Activated CD8-positive, alpha-beta memory T cell treated with anti-CD3 and anti-CD28 coated beads for 24 hours (primary cell): ENCODE results near the gene SLC4A2.
"Not testable (repeated sequence)": the region's sequence is repeated elsewhere in the genome, so short reads cannot be mapped to it uniquely, and the experiment has no call there.

Source experiments
- DNase-seq: peaks from one replicate; pipeline ENCODE4 v3.0.0-alpha.2; 2020

Gene SLC4A2, protein sequence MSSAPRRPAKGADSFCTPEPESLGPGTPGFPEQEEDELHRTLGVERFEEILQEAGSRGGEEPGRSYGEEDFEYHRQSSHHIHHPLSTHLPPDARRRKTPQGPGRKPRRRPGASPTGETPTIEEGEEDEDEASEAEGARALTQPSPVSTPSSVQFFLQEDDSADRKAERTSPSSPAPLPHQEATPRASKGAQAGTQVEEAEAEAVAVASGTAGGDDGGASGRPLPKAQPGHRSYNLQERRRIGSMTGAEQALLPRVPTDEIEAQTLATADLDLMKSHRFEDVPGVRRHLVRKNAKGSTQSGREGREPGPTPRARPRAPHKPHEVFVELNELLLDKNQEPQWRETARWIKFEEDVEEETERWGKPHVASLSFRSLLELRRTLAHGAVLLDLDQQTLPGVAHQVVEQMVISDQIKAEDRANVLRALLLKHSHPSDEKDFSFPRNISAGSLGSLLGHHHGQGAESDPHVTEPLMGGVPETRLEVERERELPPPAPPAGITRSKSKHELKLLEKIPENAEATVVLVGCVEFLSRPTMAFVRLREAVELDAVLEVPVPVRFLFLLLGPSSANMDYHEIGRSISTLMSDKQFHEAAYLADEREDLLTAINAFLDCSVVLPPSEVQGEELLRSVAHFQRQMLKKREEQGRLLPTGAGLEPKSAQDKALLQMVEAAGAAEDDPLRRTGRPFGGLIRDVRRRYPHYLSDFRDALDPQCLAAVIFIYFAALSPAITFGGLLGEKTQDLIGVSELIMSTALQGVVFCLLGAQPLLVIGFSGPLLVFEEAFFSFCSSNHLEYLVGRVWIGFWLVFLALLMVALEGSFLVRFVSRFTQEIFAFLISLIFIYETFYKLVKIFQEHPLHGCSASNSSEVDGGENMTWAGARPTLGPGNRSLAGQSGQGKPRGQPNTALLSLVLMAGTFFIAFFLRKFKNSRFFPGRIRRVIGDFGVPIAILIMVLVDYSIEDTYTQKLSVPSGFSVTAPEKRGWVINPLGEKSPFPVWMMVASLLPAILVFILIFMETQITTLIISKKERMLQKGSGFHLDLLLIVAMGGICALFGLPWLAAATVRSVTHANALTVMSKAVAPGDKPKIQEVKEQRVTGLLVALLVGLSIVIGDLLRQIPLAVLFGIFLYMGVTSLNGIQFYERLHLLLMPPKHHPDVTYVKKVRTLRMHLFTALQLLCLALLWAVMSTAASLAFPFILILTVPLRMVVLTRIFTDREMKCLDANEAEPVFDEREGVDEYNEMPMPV

DNA sequence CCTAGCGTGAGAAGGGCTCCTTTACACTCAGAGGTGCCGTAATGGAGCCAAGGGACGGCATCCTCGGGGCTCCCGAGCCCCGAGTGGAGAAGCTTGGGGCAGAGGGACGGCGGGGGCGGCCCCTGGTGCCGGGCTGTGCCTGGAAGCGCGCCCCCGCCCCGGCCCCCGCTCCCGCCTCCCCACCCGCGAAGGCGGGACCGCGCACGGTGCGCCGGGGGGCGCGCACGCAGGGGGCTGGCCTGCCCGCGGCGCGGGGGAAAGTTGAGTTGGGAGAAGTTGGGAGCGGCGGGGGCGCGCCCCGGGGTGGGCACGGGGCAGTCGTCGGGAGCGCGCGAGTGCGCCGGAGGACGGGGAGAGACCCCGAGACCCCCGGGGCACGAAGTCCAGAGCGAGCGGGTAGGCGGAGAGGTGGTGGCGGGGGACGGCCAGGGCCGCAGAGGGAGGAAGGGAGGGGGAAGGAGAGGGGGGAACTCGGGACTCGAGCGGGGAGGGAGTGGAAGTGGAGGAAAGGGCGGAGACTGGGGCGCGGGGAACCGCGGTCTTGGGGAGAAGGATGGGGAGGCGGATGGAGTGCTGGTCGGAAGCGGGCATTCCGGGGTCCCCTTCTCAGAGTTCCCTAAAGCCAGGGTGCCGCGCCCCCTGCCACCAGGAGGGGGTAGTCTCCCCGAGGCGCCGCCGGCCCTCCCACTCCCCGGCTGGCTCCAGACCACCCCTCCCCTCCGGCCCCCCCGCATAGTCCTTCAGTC lies at the start of gene SLC4A2:
SLC4A2 (plus strand) TSS at position 223 of the 746 bp plus-strand sequence. CDS start 2,399 bp downstream, outside the sequence.
- peak; percentile 89 for DNase-seq

DNA sequence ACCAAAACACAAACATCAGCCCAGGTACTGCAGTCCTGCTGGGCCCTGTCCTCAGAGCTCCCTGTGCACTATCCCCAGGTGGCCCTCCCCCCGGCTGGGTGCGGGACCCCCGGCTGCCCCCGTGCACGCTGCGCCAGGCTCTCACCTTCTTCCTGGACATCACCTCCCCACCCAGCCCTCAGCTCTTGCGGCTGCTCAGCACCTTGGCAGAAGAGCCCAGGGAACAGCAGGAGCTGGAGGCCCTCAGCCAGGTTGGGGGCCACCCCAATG lies 49.4 kb upstream of the SLC4A2 start:
- no peak for DNase-seq

DNA sequence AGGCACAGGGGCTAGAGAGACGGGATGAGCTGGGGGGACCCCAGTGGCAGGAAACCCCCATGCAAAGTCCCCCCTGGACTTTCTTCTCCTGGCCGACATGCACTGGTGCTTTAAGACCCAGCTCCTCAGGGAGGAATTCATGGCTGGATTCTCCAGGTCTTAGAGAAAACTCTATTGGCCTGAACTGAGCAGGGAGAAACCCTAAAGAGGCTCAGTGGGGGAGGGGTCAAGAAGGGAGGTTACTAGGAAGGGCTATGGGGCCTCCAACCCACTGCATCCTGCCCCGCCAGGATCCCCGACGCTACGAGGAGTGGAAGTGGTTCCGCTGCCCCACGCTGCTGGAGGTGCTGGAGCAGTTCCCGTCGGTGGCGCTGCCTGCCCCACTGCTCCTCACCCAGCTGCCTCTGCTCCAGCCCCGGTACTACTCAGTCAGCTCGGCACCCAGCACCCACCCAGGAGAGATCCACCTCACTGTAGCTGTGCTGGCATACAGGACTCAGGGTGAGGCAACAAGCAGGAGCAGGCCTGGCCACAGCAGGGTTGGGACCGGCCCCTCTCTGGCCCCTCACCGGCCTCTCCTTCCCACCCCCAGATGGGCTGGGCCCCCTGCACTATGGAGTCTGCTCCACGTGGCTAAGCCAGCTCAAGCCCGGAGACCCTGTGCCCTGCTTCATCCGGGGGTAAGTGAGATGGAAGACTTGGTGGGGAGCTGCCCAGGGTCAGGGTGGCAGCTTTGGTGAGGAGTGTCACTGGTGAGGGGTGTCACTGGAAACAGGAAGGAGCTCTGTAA lies 48.9 kb upstream of the SLC4A2 start:
- DNase-seq = no peak

DNA sequence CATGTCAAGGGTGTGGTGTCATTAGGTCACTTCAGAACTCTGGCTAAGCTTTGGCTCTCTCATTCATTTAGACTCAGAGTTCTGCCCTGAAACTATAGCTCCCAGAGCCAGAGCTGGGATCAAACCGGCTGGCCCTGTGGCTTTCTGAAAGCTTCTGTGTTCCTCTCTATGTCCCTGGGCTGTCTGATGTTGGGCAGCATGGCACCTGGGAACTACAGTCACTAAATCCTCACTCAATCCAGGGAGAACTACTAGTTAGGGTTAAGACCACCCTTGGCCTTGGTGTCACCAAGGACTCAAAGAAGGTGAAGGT lies 48.3 kb upstream of the SLC4A2 start:
- DNase-seq = no peak

DNA sequence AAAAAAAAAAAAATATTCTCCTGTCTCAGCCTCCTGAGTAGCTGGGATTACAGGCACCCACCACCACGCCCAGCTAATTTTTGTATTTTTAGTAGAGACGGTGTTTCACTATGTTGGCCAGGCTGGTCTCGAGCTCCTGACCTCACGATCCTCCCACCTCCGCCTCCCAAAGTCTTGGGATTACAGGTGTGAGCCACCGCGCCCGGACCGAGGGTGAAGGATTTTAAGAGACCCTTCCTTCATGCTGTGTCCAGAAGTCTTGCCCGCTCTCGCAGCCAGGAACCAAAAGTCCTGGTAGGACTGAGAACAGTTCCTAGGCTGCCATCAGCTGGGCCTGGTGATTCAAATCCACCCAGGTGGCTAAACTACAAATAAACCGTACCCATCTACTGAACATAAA lies 47.8 kb upstream of the SLC4A2 start:
- DNase-seq = not testable (repeated sequence)

DNA sequence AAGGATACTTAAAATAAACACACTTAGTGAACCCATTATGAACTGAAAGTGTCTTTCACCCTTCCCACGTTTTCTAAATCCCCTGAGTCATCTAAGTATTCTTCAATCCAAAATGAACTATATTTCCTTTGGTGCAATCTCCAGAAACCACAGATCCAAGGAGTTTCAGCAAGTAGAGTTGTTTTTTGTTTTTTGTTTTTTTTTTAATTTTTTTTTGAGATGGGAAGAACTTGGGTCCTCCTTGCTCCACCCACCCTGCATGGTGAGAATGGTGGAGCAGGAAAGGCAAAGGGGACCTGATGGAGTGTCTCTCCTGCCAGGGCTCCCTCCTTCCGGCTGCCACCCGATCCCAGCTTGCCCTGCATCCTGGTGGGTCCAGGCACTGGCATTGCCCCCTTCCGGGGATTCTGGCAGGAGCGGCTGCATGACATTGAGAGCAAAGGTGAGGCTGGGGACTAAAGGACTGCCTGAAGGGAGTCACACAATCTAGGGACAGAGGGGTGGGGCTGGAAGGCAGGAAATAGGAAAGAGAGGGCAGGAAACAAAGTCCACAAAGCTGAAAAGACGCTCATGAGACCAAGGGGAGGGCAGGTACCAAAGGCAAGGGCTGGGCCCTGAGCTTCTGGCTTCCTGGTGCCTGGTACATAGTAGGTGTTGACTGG lies 47.2 kb upstream of the SLC4A2 start:
- no peak for DNase-seq

DNA sequence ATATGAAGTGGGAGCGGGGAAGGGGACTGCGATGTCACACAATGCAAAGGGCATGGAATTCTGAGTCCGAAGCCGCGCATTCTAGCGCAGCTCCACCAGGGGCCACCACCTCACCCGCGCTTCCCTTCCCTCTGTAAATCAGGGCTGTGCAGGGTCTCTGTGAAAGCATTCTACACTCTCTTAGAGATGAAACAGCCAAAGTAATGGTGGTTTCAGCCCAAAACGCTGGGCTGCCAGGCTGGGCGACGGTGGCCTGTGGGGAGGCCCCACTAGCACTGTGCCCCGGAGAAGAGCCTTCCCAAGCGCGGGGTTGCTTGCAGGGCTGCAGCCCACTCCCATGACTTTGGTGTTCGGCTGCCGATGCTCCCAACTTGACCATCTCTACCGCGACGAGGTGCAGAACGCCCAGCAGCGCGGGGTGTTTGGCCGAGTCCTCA lies 46.5 kb upstream of the SLC4A2 start:
- DNase-seq = no peak

DNA sequence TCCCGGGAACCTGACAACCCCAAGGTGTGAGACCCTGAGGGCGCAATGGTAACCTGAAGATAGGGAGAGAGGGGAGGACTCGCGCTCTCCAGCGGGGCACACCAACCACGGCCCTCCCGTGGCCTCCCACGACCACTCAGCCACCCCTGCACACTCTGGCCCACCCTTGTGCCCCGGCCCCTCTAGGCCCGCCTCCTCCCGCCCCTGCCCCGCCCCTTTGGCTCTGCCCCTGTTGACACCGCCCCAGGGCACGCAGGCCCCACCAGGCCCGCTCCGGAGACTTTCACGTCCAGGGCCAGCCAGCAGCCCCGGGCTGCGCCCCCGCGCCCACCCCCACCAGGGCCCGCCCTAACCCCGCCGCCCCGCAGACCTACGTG lies 46.0 kb upstream of the SLC4A2 start:
- DNase-seq = no peak

DNA sequence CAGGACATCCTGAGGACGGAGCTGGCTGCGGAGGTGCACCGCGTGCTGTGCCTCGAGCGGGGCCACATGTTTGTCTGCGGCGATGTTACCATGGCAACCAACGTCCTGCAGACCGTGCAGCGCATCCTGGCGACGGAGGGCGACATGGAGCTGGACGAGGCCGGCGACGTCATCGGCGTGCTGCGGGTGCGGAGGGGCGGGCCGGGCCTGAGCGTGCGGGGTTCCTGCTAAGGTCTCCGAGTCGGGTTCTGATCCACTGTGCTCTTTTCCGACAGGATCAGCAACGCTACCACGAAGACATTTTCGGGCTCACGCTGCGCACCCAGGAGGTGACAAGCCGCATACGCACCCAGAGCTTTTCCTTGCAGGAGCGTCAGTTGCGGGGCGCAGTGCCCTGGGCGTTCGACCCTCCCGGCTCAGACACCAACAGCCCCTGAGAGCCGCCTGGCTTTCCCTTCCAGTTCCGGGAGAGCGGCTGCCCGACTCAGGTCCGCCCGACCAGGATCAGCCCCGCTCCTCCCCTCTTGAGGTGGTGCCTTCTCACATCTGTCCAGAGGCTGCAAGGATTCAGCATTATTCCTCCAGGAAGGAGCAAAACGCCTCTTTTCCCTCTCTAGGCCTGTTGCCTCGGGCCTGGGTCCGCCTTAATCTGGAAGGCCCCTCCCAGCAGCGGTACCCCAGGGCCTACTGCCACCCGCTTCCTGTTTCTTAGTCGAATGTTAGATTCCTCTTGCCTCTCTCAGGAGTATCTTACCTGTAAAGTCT lies 45.5 kb upstream of the SLC4A2 start:
- DNase-seq = peak; percentile 87

DNA sequence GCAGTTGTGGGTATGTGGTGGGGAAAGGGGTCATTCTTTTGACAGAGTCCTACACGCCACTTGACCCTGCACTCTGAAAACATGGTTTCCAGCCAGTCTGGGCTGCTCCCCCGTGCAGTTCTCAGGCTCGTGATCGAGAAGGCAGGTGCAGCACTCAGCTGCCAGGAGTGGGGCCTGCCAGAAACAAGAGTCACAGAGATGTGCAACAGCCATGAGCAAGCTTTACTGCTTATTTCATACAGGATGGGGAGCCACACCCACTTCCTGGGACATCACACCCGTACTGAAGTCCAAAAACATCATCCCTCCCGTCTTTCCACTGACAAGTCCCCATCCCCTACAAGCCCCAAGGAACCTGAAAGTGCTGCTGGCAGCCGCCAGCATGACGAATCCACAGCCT lies 44.4 kb upstream of the SLC4A2 start:
- no peak for DNase-seq

DNA sequence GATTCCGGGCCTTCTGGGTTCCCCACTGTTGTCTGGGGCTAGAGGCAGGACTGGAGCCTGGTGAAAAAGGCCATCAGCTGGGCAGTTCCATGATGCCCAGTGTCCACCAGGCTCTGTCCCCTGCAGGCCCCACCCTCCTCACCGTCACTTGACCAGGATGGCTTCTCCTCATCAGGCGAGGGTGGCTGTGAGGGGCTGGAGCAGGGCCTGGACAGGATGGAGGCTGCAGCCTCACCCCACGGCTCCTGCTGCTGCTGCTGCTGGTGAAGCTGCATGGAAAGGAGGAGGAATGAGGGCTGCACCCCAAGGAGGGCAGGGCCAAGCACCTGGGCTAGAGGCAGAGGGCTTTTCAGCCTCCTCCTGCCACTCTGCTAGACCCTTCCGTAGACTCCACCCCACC lies 43.4 kb upstream of the SLC4A2 start:
- DNase-seq = no peak

DNA sequence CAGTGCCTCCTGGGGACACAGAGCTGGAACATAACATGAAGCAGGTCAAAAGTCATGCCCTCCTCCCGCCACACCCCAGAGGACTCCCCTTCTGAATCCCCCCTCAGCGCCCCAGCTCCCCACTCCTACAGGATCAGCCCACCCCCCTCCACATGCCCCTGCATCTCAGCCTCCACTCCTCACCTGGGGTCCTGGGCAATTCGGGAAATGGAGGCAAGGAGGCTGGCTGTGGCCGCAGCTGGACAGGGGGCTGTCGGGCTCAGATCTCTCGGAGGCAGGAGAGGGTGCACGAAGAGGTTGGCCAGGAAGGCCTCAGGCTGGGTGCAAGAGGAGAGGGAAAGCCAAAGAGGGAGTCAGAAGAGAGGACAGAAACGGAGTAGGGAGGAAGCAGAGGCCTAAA lies 42.9 kb upstream of the SLC4A2 start:
- DNase-seq = no peak

DNA sequence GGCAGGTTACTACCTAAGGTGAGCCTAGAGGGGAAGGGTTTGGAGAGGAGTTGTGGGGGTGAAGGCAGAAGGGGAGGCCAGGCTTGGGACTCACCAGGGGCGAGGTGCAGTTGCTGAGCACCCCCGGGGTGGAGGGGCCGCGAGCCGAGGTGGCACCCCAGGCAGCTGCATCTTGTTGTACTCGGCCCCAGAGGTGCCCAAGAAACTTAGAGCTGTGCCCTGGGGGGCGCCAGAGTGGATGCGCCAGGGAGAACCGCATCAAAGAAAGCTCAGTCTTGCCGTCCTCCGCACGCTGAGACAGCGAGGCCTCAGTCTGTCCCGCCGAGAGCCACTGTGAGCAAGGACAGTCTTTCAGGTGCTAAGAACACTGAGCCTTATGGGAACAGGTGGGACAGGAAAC lies 42.4 kb upstream of the SLC4A2 start:
- DNase-seq = peak; percentile 64

DNA sequence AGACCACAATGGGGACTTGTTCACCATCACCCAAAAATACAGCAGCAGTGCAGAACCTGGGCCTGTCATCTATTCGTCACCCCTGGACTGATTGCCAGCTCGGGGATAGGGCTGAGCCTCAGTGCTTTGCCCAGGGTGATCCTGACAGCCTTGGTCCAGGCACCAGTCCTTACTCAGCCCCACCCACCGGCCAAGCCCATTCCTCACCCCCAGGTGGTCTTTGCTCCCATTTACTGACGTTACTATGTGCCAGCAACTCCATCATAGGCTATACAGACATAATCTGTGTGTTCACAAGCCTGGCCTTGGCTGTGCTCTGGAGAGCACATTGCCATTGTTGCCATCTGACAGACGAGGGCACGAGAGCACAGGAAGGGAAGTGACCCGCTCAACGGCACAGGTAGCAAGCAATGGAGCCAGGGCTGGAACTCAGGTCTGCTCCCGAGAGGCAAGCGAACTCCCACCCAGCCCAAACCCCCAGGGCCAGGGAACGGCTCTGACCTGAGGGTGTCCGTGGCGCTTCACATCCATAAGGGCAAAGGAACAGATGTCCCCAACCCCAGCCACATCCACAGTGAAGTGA lies 41.9 kb upstream of the SLC4A2 start:
- peak; percentile 70 for DNase-seq

DNA sequence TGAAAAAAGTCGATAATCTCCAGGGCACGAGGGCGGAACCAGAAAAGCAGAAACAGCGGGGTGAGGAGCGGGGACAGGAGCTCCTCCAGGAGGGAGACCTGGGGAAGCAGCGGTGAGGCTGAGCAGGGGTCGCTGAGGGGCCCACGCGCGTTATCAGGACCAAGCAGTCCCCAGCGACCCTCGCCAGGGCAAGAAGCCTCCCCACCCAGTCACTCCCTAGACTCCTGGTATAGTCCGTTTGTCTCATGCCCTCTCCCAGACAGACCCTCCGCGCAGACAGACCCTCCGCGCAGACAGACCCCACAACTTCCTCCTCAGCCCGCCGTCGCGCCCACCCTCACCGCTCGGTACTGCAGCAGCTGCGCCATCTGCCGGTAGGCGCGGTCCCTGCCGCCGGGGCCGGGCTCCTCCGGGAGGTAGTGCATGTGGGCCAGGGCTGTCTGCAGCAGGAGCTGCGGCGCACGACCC lies 41.4 kb upstream of the SLC4A2 start:
- DNase-seq = peak; percentile 96

DNA sequence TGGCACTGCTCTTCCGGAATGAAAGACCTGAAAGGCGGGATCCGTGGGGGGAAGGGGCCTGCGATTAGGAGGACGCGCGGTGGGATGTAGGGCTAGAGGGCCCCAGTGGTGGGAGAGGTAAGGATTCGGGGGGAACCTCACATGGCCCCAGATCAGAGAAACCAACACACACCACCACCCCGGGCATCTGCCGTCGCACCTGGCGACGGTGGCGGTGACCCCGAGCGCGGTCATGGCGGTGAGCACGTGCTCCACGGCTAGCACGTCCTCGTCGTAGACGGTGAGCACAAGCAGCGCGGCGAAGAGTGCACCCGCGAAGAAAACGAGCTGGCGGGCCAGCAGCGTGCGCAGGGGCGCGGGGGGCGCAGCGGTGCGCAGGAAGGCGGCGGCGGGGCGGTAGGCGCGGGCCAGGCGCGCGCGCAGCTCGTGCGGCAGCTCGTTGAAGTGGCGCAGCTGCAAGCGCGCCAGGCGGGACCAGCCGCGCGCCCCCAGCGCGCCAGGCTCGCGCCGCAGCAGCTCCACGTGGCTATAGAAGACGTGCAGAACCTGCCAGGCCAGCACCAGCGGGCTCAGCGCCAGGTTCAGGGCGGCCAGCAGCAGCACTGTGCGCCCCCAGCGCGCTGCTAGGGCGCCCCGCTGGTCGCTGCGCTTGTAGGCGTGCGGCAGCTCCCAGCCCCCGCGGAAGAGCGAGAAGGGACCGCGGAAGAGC lies 40.8 kb upstream of the SLC4A2 start:
- DNase-seq = peak; percentile 83

DNA sequence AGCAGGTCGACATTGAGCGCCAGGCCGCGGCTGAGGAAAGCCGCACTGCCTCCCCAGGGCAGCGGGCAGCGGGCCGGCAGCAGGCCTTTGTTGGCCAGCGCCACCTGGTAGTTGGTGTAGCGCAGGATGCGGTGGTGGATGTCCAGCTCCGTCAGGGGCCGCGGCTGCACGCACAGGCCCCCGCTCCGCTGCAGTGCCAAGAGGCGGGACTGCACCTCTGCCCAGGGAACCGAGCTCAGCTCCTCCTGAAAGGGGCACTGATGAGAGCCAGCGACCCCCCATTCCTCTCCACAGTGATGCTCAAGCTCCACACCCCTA lies 40.3 kb upstream of the SLC4A2 start:
- DNase-seq = no peak

DNA sequence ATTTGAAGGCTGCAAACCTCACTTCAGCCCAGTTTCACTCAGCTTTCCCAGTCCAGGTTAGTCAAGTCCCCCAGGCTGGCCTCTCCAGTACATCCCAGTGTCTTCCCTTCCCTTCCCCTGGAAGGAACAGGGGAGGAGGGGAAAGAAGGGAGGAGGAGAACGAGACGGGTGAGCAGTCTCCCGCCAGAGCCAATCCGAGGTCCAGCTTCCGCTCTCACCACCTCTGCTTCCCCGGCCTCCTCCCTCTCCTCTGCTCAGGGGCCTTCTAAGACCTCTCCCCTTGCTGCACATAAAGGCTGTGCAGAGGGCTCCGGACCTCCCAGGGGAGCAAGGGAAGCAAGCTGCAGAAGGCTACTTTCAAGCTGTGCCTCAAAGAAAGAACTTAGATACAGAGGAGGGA lies 39.2 kb upstream of the SLC4A2 start:
- DNase-seq = no peak

DNA sequence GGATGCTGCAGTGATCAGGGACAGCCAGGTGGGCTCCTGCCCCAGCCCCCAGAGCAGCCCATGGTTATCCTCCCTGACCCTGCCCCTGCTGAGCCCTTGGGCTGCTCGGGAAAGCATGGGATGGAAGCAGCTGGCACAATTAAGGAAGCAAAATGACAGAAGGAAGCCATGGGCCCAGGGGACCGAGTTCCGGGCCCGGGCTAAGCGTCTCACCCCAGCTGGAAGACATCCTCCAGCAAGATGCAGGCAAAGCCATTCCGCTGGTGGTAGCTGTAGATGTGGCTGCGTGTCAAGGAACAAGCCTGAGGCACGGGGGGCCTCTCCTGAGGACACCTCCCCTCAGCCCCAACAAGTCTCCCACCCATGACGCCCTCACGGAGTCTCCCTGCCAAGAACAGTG lies 36.2 kb upstream of the SLC4A2 start:
- no peak for DNase-seq
